ENCODE results near the gene QRICH1. TPM values are rescaled to one million over a fixed set of nuclear protein-coding genes. Genes with fewer than 3 reads are reported as not detected.

QRICH1 gene
- total RNA-seq, 1 experiment from 2014 or later, result 107 TPM

DNA sequence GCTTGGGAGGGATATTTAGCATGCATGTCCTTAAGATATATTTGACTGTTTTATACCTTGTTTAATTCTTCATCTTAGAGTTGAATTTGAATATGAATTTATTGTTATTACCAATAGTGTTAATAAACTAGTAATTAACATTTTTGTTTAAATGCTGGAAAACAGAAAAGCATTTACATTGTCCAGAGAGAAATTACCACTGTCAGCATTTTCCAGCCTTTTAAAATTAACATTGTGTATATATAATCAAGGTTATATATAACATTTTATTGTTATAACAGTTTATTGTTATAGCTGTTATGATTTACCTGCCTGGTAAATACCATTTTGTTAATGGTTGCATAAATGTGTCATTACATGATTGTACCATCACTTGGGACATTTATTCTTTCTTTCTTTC lies 111.9 kb downstream of the QRICH1 start:
- H3K36me3 Mint-ChIP-seq (ENCODE audit: insufficient read depth, unreplicated experiment), result peaks cover 45% of the 10 kb centered on the region

DNA sequence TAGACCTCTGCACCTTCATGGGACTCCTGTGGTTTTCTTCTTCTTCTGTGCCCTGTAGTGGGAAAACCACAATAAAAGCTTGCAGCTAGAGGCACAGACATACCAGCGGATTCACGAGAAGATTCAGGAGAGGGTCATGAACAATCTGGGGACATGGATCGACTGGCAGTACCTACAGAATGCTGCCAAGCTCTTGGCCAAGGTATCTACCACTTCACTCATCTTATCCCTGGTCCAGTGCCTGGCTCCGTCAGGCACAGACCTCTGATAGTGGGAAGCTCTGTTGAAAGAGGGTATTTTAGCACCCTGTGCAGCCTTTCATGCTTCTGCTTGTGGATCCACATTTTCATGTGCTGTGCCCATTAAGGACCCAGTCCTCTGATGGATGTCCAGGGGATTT lies 113.6 kb downstream of the QRICH1 start:
- DNase-seq, result no peak
- H3K36me3 Mint-ChIP-seq (ENCODE audit: insufficient read depth, unreplicated experiment), result peaks cover 45% of the 10 kb centered on the region
- no peak for TF ChIP-seq CTCF (IDR thresholded peaks at IDR 0.05; ENCODE audit: unreplicated experiment)
- no peaks in the 10 kb centered on the region for H3K27me3 Mint-ChIP-seq (ENCODE audit: unreplicated experiment)
- no peak overlapping the region for H3K27ac Mint-ChIP-seq (ENCODE audit: unreplicated experiment)
- BruUV-seq (replicated peaks), result no TSS peak
- intact Hi-C loops (cut with micrococcal nuclease; ENCODE audit: unreplicated experiment), result no loop called here
- H3K4me3 Mint-ChIP-seq (ENCODE audit: low read depth, unreplicated experiment), result no peak overlapping the region
- H3K9me3 Mint-ChIP-seq (ENCODE audit: low read depth, unreplicated experiment), result no peaks in the 10 kb centered on the region
- CTCF ChIA-PET, result no interaction called here
- no peaks in the 10 kb centered on the region for H3K4me1 Mint-ChIP-seq (ENCODE audit: low read depth, unreplicated experiment)

More for the DNA sequence above, 111.9 kb downstream of the QRICH1 start:
- BruUV-seq (replicated peaks), result no TSS peak
- TF ChIP-seq CTCF (IDR thresholded peaks at IDR 0.05; ENCODE audit: unreplicated experiment), result no peak
- no peak overlapping the region for H3K27ac Mint-ChIP-seq (ENCODE audit: unreplicated experiment)
- intact Hi-C loops (cut with micrococcal nuclease; ENCODE audit: unreplicated experiment), result no loop called here
- H3K4me1 Mint-ChIP-seq (ENCODE audit: low read depth, unreplicated experiment), result no peaks in the 10 kb centered on the region
- H3K4me3 Mint-ChIP-seq (ENCODE audit: low read depth, unreplicated experiment), result no peak overlapping the region
- H3K9me3 Mint-ChIP-seq (ENCODE audit: low read depth, unreplicated experiment), result no peaks in the 10 kb centered on the region
- H3K27me3 Mint-ChIP-seq (ENCODE audit: unreplicated experiment), result no peaks in the 10 kb centered on the region
- DNase-seq, result no peak
- CTCF ChIA-PET, result interaction anchor here (0.6 kb wide), 2 partner anchors 26 to 151 kb away, joined by 3 read pairs; no protein-coding TSS in a partner anchor

Small RNAs within 50 kb of the gene (microRNA-seq; reads per million reads assigned to microRNA genes)
- gene MIR191 (14,858 reads per million, percentile 97 among the genes with 10 or more reads in this experiment), gene MIR425 (7,014 reads per million, percentile 94 among the genes with 10 or more reads in this experiment), gene MIR6890 (not detected)

Other genes with a start within 250 kb of the QRICH1 start
- gene PRKAR2A, start 246.2 kb downstream of the QRICH1 start, total RNA-seq (2022), result 39.0 and 48.0 TPM in 2 replicates
- 7.9 and 11.4 TPM in 2 replicates for gene SLC25A20, start 195.2 kb downstream of the QRICH1 start, total RNA-seq (2022)
- gene ARIH2, start 175.2 kb downstream of the QRICH1 start, total RNA-seq (2022), result 98.4 and 109 TPM in 2 replicates
- gene P4HTM, start 103.8 kb downstream of the QRICH1 start, total RNA-seq (2022), result 63.0 and 72.0 TPM in 2 replicates
- 113 and 138 TPM in 2 replicates for gene WDR6, start 86.7 kb downstream of the QRICH1 start, total RNA-seq (2022)
- 35.1 and 40.9 TPM in 2 replicates for gene DALRD3, start 75.5 kb downstream of the QRICH1 start, total RNA-seq (2022)
- 124 and 133 TPM in 2 replicates for gene NDUFAF3, start 72.0 kb downstream of the QRICH1 start, total RNA-seq (2022)
- gene IMPDH2, start 64.7 kb downstream of the QRICH1 start, total RNA-seq (2022), result 160 and 184 TPM in 2 replicates
- 179 and 248 TPM in 2 replicates for gene QARS1, start 10.7 kb upstream of the QRICH1 start, total RNA-seq (2022)
- 44.3 and 51.0 TPM in 2 replicates for gene USP19, start 26.8 kb upstream of the QRICH1 start, total RNA-seq (2022)
- 288 and 316 TPM in 2 replicates for gene LAMB2, start 39.0 kb upstream of the QRICH1 start, total RNA-seq (2022)
- gene CCDC71, start 72.3 kb upstream of the QRICH1 start, total RNA-seq (2022), result 19.2 and 20.2 TPM in 2 replicates
- 5.4 and 7.1 TPM in 2 replicates for gene KLHDC8B, start 77.5 kb upstream of the QRICH1 start, total RNA-seq (2022)
- gene C3orf62, start 183.2 kb upstream of the QRICH1 start, total RNA-seq (2022), result 6.7 and 8.8 TPM in 2 replicates
- 40.0 and 43.5 TPM in 2 replicates for gene USP4, start 246.0 kb upstream of the QRICH1 start, total RNA-seq (2022)

All from Calu3 (cell line).